DMS53 treated with DMSO at 0.1 percent for 48 hours (cell line): Measurements from ENCODE around the gene RAB34.

ENCODE experiments used
- DNase-seq: peaks from one replicate; lab custom pipeline; 2025; ENCODE audit not compliant: unreplicated experiment; lab: John Stamatoyannopoulos, UW

The RAB34 gene

GRCh38 chr17:28712705-28713415 lies 4.8 kb downstream of the RAB34 start:
- no peak for DNase-seq

- DNase-seq: no peak
Measured at GRCh38 chr17:28712032-28712704, 5.5 kb downstream of the RAB34 start.

GRCh38 chr17:28711723-28712031 lies 6.0 kb downstream of the RAB34 start, which contains the start of gene PROCA1:
PROCA1 (minus strand) TSS chr17:28711888; CDS start chr17:28711660, 228 bp downstream.
- DNase-seq: no peak

- peak; percentile 44 for DNase-seq
Measured at GRCh38 chr17:28710861-28711722, 6.6 kb downstream of the RAB34 start.

- no peak for DNase-seq
Measured at GRCh38 chr17:28707339-28707720, 10.3 kb downstream of the RAB34 start.

- DNase-seq: no peak
Measured at GRCh38 chr17:28706471-28707338, 11.0 kb downstream of the RAB34 start.

GRCh38 chr17:28705728-28706334 lies 11.8 kb downstream of the RAB34 start:
- no peak for DNase-seq

GRCh38 chr17:28705074-28705659 lies 12.5 kb downstream of the RAB34 start:
- no peak for DNase-seq

GRCh38 chr17:28704219-28704858 lies 13.3 kb downstream of the RAB34 start:
- DNase-seq: no peak

- no peak for DNase-seq
Measured at GRCh38 chr17:28703552-28704218, 14.0 kb downstream of the RAB34 start.

GRCh38 chr17:28702752-28703150 lies 14.9 kb downstream of the RAB34 start:
- DNase-seq: no peak

- no peak for DNase-seq
Measured at GRCh38 chr17:28702026-28702751, 15.5 kb downstream of the RAB34 start.

- DNase-seq: peak; percentile 79
Measured at GRCh38 chr17:28700830-28701492, 16.7 kb downstream of the RAB34 start.

- DNase-seq: no peak
Measured at GRCh38 chr17:28700278-28700677, 17.4 kb downstream of the RAB34 start.

- peak; percentile 88 for DNase-seq
Measured at GRCh38 chr17:28698253-28698941, 19.3 kb downstream of the RAB34 start.

GRCh38 chr17:28693869-28694268 lies 23.8 kb downstream of the RAB34 start:
- DNase-seq: no peak

GRCh38 chr17:28689011-28689410 lies 28.7 kb downstream of the RAB34 start:
- no peak for DNase-seq
